Esophagus squamous epithelium (tissue), 4 donors: ENCODE data around the gene NDUFA5.

Source experiments
- POLR2A ChIP-seq, 4 donors: fragments of 450-650 bp; IDR thresholded peaks; one replicate each; pipeline ENCODE4 v1.6.1; 2017; ENCODE audit warnings: antibody characterized with exemption in 4 of 4, mild to moderate bottlenecking in 4 of 4, moderate library complexity in 3 of 4
- TF ChIP-seq, protein P1 (sequence below), 6 experiments: fragments of 450-650 bp in 4 of 6; fragments of 200-600 bp in 2 of 6; sonication (generic) in 2 of 6; IDR thresholded peaks; one replicate each; pipeline ENCODE4 v1.5.1; 2016 to 2019; ENCODE audit warnings: antibody characterized with exemption in 6 of 6, mild to moderate bottlenecking in 4 of 6, moderate library complexity in 4 of 6

DNA sequence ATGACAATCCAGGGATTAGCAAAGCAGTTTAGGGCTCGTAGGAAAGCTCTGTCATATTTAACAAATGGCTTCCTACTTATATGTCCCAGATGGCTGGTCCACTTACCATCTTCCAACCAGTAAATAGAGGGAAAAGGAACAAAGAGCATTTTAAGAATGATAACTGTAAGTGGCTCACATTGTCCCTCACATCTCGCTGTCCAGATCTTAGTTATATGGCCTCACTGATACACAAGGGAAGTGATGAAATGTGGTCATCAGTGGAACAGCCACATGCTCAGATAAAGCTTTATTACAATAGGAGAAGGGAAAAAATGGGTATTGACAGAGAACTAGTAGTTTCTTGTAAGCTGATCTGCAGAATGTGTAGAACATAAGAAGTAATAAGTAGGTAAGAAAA, 59.0 kb downstream of the NDUFA5 start:
- TF ChIP-seq, protein P1, sequence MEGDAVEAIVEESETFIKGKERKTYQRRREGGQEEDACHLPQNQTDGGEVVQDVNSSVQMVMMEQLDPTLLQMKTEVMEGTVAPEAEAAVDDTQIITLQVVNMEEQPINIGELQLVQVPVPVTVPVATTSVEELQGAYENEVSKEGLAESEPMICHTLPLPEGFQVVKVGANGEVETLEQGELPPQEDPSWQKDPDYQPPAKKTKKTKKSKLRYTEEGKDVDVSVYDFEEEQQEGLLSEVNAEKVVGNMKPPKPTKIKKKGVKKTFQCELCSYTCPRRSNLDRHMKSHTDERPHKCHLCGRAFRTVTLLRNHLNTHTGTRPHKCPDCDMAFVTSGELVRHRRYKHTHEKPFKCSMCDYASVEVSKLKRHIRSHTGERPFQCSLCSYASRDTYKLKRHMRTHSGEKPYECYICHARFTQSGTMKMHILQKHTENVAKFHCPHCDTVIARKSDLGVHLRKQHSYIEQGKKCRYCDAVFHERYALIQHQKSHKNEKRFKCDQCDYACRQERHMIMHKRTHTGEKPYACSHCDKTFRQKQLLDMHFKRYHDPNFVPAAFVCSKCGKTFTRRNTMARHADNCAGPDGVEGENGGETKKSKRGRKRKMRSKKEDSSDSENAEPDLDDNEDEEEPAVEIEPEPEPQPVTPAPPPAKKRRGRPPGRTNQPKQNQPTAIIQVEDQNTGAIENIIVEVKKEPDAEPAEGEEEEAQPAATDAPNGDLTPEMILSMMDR (IDR thresholded peaks at IDR 0.05): no peak
- TF ChIP-seq POLR2A (IDR thresholded peaks at IDR 0.05): no peak
